NT2/D1 (cell line): ENCODE data around the gene BMP6.
A peak's percentile ranks its signal among the peaks of the same experiment; 100 is the strongest.

Experiments
- DNase-seq: peaks from one replicate; pipeline ENCODE4 v3.0.0-alpha.2; 2011; ENCODE audit warnings: low read depth, low spot score
- H3K27me3 ChIP-seq: 2 replicates; pipeline ENCODE4 v1.6.0; 2011; ENCODE audit warnings: mild to moderate bottlenecking; ENCODE audit not compliant: insufficient read length, insufficient read depth
- H3K36me3 ChIP-seq: 2 replicates; pipeline ENCODE4 v1.6.1; 2011; ENCODE audit warnings: mild to moderate bottlenecking, low read length, mixed read lengths; ENCODE audit not compliant: insufficient read depth, insufficient read length
- H3K4me1 ChIP-seq: 2 replicates; pipeline ENCODE4 v1.5.1; 2011; ENCODE audit not compliant: insufficient read depth, insufficient read length
- H3K4me3 ChIP-seq: 2 replicates; pipeline ENCODE4 v1.5.1; 2011; ENCODE audit warnings: low read depth; ENCODE audit not compliant: insufficient read length
- H3K9ac ChIP-seq: 2 replicates; pipeline ENCODE4 v1.6.0; 2011; ENCODE audit warnings: low read depth; ENCODE audit not compliant: insufficient read length
- H3K9me3 ChIP-seq: 2 replicates; pipeline ENCODE4 v1.5.1; 2011; ENCODE audit warnings: mild to moderate bottlenecking, low read length; ENCODE audit not compliant: insufficient read depth
- SUZ12 ChIP-seq: IDR thresholded peaks from 2 replicates; pipeline ENCODE4 v1.6.1; 2011; ENCODE audit not compliant: insufficient read length, insufficient read depth; ENCODE audit errors: extremely low read depth
- YY1 ChIP-seq: IDR thresholded peaks from 2 replicates; pipeline ENCODE4 v1.6.1; 2011; ENCODE audit not compliant: insufficient read length, insufficient read depth
- ZNF274 ChIP-seq: IDR thresholded peaks from 2 replicates; pipeline ENCODE4 v1.6.1; 2011; ENCODE audit warnings: mild to moderate bottlenecking, low read depth, low read length

BMP6 gene

GRCh38 chr6:7720346-7720745, 5.6 kb upstream of the BMP6 start:
- Histone ChIP-seq H3K4me3 (no peak overlapping the region), H3K9ac (no peak overlapping the region), H3K9me3 (no peaks in the 10 kb centered on the region; the same call in none of the 2 replicates), H3K36me3 (no peaks in the 10 kb centered on the region), H3K4me1 (no peaks in the 10 kb centered on the region), H3K27me3 (peaks cover 27% of the 10 kb centered on the region)
- DNase-seq: no peak
- TF ChIP-seq SUZ12: no peak
- TF ChIP-seq YY1: no peak
- no peak for TF ChIP-seq ZNF274

- no peak for DNase-seq
- no peaks in the 10 kb centered on the region; the same call in 1 of the 2 replicates for H3K9me3 ChIP-seq
- no peak overlapping the region for H3K4me3 ChIP-seq
- H3K9ac ChIP-seq: no peak overlapping the region
- peaks cover 40% of the 10 kb centered on the region for H3K27me3 ChIP-seq
- H3K4me1 ChIP-seq: no peaks in the 10 kb centered on the region
- TF ChIP-seq YY1: no peak
- TF ChIP-seq ZNF274: no peak
- no peak for TF ChIP-seq SUZ12
- H3K36me3 ChIP-seq: no peaks in the 10 kb centered on the region
These were observed 4.2 kb upstream of the BMP6 start for GRCh38 chr6:7721649-7722048.

GRCh38 chr6:7723041-7723447, 2.9 kb upstream of the BMP6 start:
- Histone ChIP-seq H3K36me3 (no peaks in the 10 kb centered on the region), H3K9ac (no peak overlapping the region), H3K27me3 (peaks cover 54% of the 10 kb centered on the region), H3K4me1 (no peaks in the 10 kb centered on the region), H3K4me3 (no peak overlapping the region), H3K9me3 (no peaks in the 10 kb centered on the region)
- no peak for TF ChIP-seq ZNF274
- no peak for TF ChIP-seq SUZ12
- TF ChIP-seq YY1: no peak
- peak; percentile 59 for DNase-seq

GRCh38 chr6:7723554-7723953, 2.3 kb upstream of the BMP6 start:
- no peaks in the 10 kb centered on the region for H3K36me3 ChIP-seq
- H3K9me3 ChIP-seq: no peaks in the 10 kb centered on the region
- no peak for DNase-seq
- H3K4me3 ChIP-seq: no peak overlapping the region
- no peak overlapping the region for H3K9ac ChIP-seq
- peaks cover 59% of the 10 kb centered on the region for H3K27me3 ChIP-seq
- no peak for TF ChIP-seq YY1
- TF ChIP-seq ZNF274: no peak
- no peak for TF ChIP-seq SUZ12
- no peaks in the 10 kb centered on the region for H3K4me1 ChIP-seq

GRCh38 chr6:7725412-7725811, 487 bp upstream of the BMP6 start:
- no peaks in the 10 kb centered on the region for H3K4me1 ChIP-seq
- TF ChIP-seq SUZ12 (no peak), YY1 (no peak), ZNF274 (no peak)
- H3K4me3 ChIP-seq: no peak overlapping the region
- no peaks in the 10 kb centered on the region for H3K36me3 ChIP-seq
- no peaks in the 10 kb centered on the region for H3K9me3 ChIP-seq
- H3K9ac ChIP-seq: no peak overlapping the region
- H3K27me3 ChIP-seq: peaks cover 73% of the 10 kb centered on the region
- no peak for DNase-seq

GRCh38 chr6:7726416-7727085, 652 bp downstream of the BMP6 start:
- Histone ChIP-seq H3K4me1 (no peaks in the 10 kb centered on the region), H3K4me3 (peak overlapping the region; percentile 47), H3K9me3 (no peaks in the 10 kb centered on the region), H3K9ac (peak overlapping the region; percentile 74), H3K27me3 (peaks cover 73% of the 10 kb centered on the region), H3K36me3 (no peaks in the 10 kb centered on the region)
- no peak for DNase-seq
- TF ChIP-seq YY1: no peak
- TF ChIP-seq SUZ12: no peak
- no peak for TF ChIP-seq ZNF274

- peak overlapping the region; percentile 47 for H3K4me3 ChIP-seq
- H3K9me3 ChIP-seq: no peaks in the 10 kb centered on the region
- H3K36me3 ChIP-seq: no peaks in the 10 kb centered on the region
- peak overlapping the region; percentile 74 for H3K9ac ChIP-seq
- DNase-seq: no peak
- peaks cover 73% of the 10 kb centered on the region for H3K27me3 ChIP-seq
- no peaks in the 10 kb centered on the region for H3K4me1 ChIP-seq
- TF ChIP-seq SUZ12 (no peak), ZNF274 (no peak), YY1 (no peak)
These were observed 1.4 kb downstream of the BMP6 start for GRCh38 chr6:7727086-7727945.
